K562 (cell line): ENCODE data around the gene AFF3. TPM values are rescaled to one million over a fixed set of nuclear protein-coding genes. Genes with fewer than 3 reads are reported as not detected.

ENCODE experiments used
- ATAC-seq: fragments of 200-7000 bp; cut with Tn5 transposase; 3 replicates; pipeline ENCODE4 v1.9.1; 2020; ENCODE audit warnings: moderate library complexity
- BruUV-seq: library from RNA; stranded (reverse); fragments of 400-500 nt; replicated peaks from 2 replicates; lab custom pipeline; 2021; lab: Mats Ljungman, UMichigan
- CTCF ChIA-PET: fragments of 300-600 bp; formaldehyde crosslinking; extraction: SDS; loops from one replicate; lab custom pipeline; 2021; ENCODE audit warnings: low intra/inter-chr PET ratio; lab: Yijun Ruan, JAX
- POLR2A ChIA-PET: fragments of 300-600, 350-650 bp; sonication (Branson Sonifier 250); formaldehyde crosslinking; extraction: SDS; loops from one replicate; lab custom pipeline; 2021; ENCODE audit warnings: antibody characterized with exemption, inconsistent platforms; lab: Yijun Ruan, JAX
- DNase-seq, 4 experiments: peaks; one replicate each; pipeline versions ENCODE4 v3.0.0 to v3.0.0-alpha.2; 2011 to 2018; ENCODE audit warnings: low spot score in 3 of 4, mixed read lengths in 3 of 4; ENCODE audit errors: extremely low read depth in 1 of 4
- FAIRE-seq: peaks from 2 replicates; lab custom pipeline; 2011; peaks lifted over from hg19 to GRCh38; lab: Jason Lieb, UNC
- H2AFZ ChIP-seq: 2 replicates; pipeline ENCODE4 v1.6.0; 2011; ENCODE audit warnings: low read depth, low read length, control low read depth, inconsistent platforms
- H3K27ac ChIP-seq: fragments of 200-600 bp; 3 replicates; pipeline ENCODE4 v1.8.0; 2011; ENCODE audit warnings: low read depth, mild to moderate bottlenecking, control low read depth, inconsistent platforms, low read length, moderate library complexity, mixed read lengths; ENCODE audit errors: extremely low read depth
- H3K27me3 ChIP-seq, 2 experiments: fragments of 300-600 bp in 1 of 2; 2 replicates in 1 of 2; 3 replicates in 1 of 2; pipeline versions ENCODE4 v1.6.0 to v1.8.0; 2011; ENCODE audit warnings: inconsistent platforms in 2 of 2, low read length in 2 of 2, mild to moderate bottlenecking in 1 of 2, mixed read lengths in 1 of 2, moderate library complexity in 1 of 2; ENCODE audit not compliant: control insufficient read depth in 2 of 2, insufficient read depth in 2 of 2
- H3K36me3 ChIP-seq: fragments of 300-600 bp; 3 replicates; pipeline ENCODE4 v1.8.0; 2011; ENCODE audit warnings: mild to moderate bottlenecking, low read length, inconsistent platforms; ENCODE audit not compliant: control insufficient read depth, insufficient read depth
- H3K4me1 ChIP-seq, 2 experiments: fragments of 200-600 bp in 1 of 2; replicated peaks in 1 of 2; 2 replicates in 1 of 2; 3 replicates in 1 of 2; pipeline versions ENCODE4 v1.5.1 to v1.8.0; 2011; ENCODE audit warnings: inconsistent platforms in 2 of 2, low read length in 2 of 2, mild to moderate bottlenecking in 1 of 2, mixed read lengths in 1 of 2, moderate library complexity in 1 of 2; ENCODE audit not compliant: control insufficient read depth in 2 of 2, insufficient read depth in 2 of 2
- H3K4me2 ChIP-seq: 2 replicates; pipeline ENCODE4 v1.6.1; 2011; ENCODE audit warnings: low read length, control low read depth, inconsistent platforms, mixed read lengths; ENCODE audit not compliant: insufficient read depth
- H3K4me3 ChIP-seq: fragments of 200-600 bp; sonication (generic), shearing (Covaris generic); 2 replicates; pipeline ENCODE4 v1.5.1; 2016; ENCODE audit warnings: control low read depth, inconsistent platforms
- H3K79me2 ChIP-seq: fragments of 200-600 bp; 3 replicates; pipeline ENCODE4 v1.8.0; 2011; ENCODE audit warnings: low read length, inconsistent platforms; ENCODE audit not compliant: control insufficient read depth, insufficient read depth
- H3K9ac ChIP-seq, 2 experiments: 2 replicates each; pipeline versions ENCODE4 v1.6.0 to v1.6.1; 2011; ENCODE audit warnings: low read depth in 2 of 2, low read length in 2 of 2, control low read depth in 1 of 2, inconsistent platforms in 1 of 2, mild to moderate bottlenecking in 1 of 2, mixed read lengths in 1 of 2; ENCODE audit not compliant: insufficient read depth in 1 of 2
- H3K9me1 ChIP-seq: one replicate; pipeline ENCODE4 v1.6.0; 2011; ENCODE audit warnings: inconsistent platforms, mild to moderate bottlenecking, low read length, moderate library complexity; ENCODE audit not compliant: control insufficient read depth, insufficient read depth
- H3K9me3 ChIP-seq: replicated peaks from 2 replicates; pipeline ENCODE4 v1.5.1; 2011; ENCODE audit warnings: low read depth, low read length, inconsistent platforms; ENCODE audit not compliant: control insufficient read depth, insufficient read depth
- H4K20me1 ChIP-seq: replicated peaks from 2 replicates; pipeline ENCODE4 v1.6.1; 2011; ENCODE audit warnings: low read length, inconsistent platforms, mixed read lengths; ENCODE audit not compliant: control insufficient read depth, insufficient read depth
- PBX2 ChIP-seq, 2 experiments: IDR thresholded peaks in 1 of 2; conservative IDR thresholded peaks in 1 of 2; 2 replicates each; pipeline ENCODE4 v1.6.1; 2016; ENCODE audit warnings: low read depth in 2 of 2, mild to moderate bottlenecking in 1 of 2, missing compliant biosample characterization in 1 of 2, missing genetic modification characterization in 1 of 2, moderate library complexity in 1 of 2
- PML ChIP-seq: IDR thresholded peaks from 2 replicates; pipeline ENCODE4 v1.6.1; 2012; ENCODE audit warnings: low read length, inconsistent platforms
- ZBTB40 ChIP-seq, 2 experiments: fragments of 450-650 bp in 1 of 2; sonication (generic) in 1 of 2; formaldehyde crosslinking in 1 of 2; IDR thresholded peaks; 2 replicates each; pipeline versions ENCODE4 v1.7.1 to v1.9.0; 2016 to 2022; ENCODE audit warnings: inconsistent platforms in 1 of 2, mild to moderate bottlenecking in 1 of 2, missing genetic modification reagents in 1 of 2
- ZFP30 ChIP-seq: fragments of 250-450 bp; sonication (Bioruptor Pico); IDR thresholded peaks from 2 replicates; pipeline ENCODE4 v1.8.0; 2022; ENCODE audit warnings: moderate library complexity, mild to moderate bottlenecking, inconsistent platforms, borderline replicate concordance
- ZNF778 ChIP-seq: fragments of 450-650 bp; formaldehyde crosslinking; IDR thresholded peaks from 2 replicates; pipeline ENCODE4 v1.4.0; 2020; ENCODE audit warnings: mild to moderate bottlenecking, moderate library complexity
- ZNF785 ChIP-seq: fragments of 250-450 bp; sonication (Bioruptor Pico); IDR thresholded peaks from 2 replicates; pipeline ENCODE4 v1.4.0; 2020; ENCODE audit warnings: mild to moderate bottlenecking
- WGBS: fragments of 100-300 bp; shearing (Covaris generic); methylation state at CpG from one replicate; pipeline ENCODE4 v1.1.6; 2016; ENCODE audit warnings: low coverage, mixed read lengths; ENCODE audit not compliant: insufficient coverage; ENCODE audit errors: missing lambda C conversion rate; 5-methylcytosine and 5-hydroxymethylcytosine counted together
- in situ Hi-C: fragments of 300-500 bp; cut with MboI; formaldehyde crosslinking; loops from 4 replicates; pipeline ENCODE4 v1.15.0; 2018; ENCODE audit warnings: inconsistent platforms, mixed read lengths
- intact Hi-C: fragments of 100-400 bp; cut with micrococcal nuclease; formaldehyde crosslinking; loops from 2 replicates; pipeline ENCODE4 v1.14.2; 2022
- polyA plus RNA-seq, 8 experiments: library from polyadenylated mRNA; depleted of rRNA in 4 of 8; stranded (reverse) in 5 of 8; unstranded in 3 of 8; fragments of >200 nt; fragmentation: Nextera tagmentation in 2 of 8; fragmentation: Illumina TruSeq in 1 of 8; extraction: Ambion mirVana in 2 of 8; extraction: Trizol in 1 of 8; gene quantifications; 2 replicates each; pipeline versions ENCODE4 v1.2.1 to v1.2.3, GENCODE V29; 2011 to 2014; ENCODE audit warnings: inconsistent platforms in 1 of 8, missing spikeins in 1 of 8
- total RNA-seq, 7 experiments: library from RNA; depleted of rRNA in 6 of 7; stranded (reverse); fragments of >200 nt in 6 of 7; fragmentation: Illumina TruSeq in 2 of 7; extraction: Trizol in 2 of 7; gene quantifications; 2 replicates each; pipeline versions ENCODE4 v1.2.1 to v1.2.3, GENCODE V29; 2011 to 2021; ENCODE audit warnings: low replicate concordance in 1 of 7

AFF3 gene
- total and polyA plus RNA-seq, 9 of the 15 experiments (the other 6 are each of a cell fraction or from before 2014, with no cell fraction given), result 0.02 to 0.11 TPM; not detected in 7

- Histone ChIP-seq H3K9ac (no peak overlapping the region), H3K9me3 (no peaks in the 10 kb centered on the region), H3K27ac (no peak overlapping the region)
- BruUV-seq, result no TSS peak
- POLR2A ChIA-PET, result no interaction called here
- TF ChIP-seq PBX2 (CRISPR knock-in tag; IDR thresholded peaks at IDR 0.05; ENCODE audit: low read depth) (no peak), PBX2 (tag; conservative IDR thresholded peaks at IDR 0.05; ENCODE audit: low read depth) (no peak), ZBTB40 (IDR thresholded peaks at IDR 0.05) (no peak), ZBTB40 (CRISPR knock-in tag; IDR thresholded peaks at IDR 0.05) (no peak), ZNF778 (no peak), PML (no peak), ZFP30 (CRISPR knock-in tag) (no peak), ZNF785 (CRISPR knock-in tag) (no peak)
- TF ChIP-seq, all 486 proteins: peak for 0
- in situ Hi-C loops, result loop anchor here (25.0 kb wide), 1 partner anchor 248 kb away; no protein-coding TSS in a partner anchor
- no peak overlapping the region for H2AFZ ChIP-seq
- H3K9me1 ChIP-seq, result no peaks in the 10 kb centered on the region
- no peak for ATAC-seq
- DNase-seq, result no peak
- no peak for FAIRE-seq
- H3K4me2 ChIP-seq, result no peak overlapping the region
- H3K4me3 ChIP-seq, result no peak overlapping the region
- H3K4me1 ChIP-seq, result no peaks in the 10 kb centered on the region
- intact Hi-C loops, result no loop called here
- no peaks in the 10 kb centered on the region for H3K36me3 ChIP-seq
- 2% methylated on average over 4 of the region's 4 CpGs for WGBS
- H3K27me3 ChIP-seq, result peaks cover 24 to 30% of the 10 kb centered on the region in 2 experiments
- no peaks in the 10 kb centered on the region for H3K79me2 ChIP-seq
- no peaks in the 10 kb centered on the region for H4K20me1 ChIP-seq
- CTCF ChIA-PET, result no interaction called here
Observed at GRCh38 chr2:99810225-99810624, 332.2 kb downstream of the AFF3 start.
